DOHH2 (cell line): Measurements from ENCODE around the gene CXCL9.

Experiments used
- EZH2phosphoT487 ChIP-seq: fragments of 200-600 bp; sonication (generic); IDR thresholded peaks from 2 replicates; pipeline ENCODE4 v1.6.1; 2017; ENCODE audit warnings: borderline replicate concordance, mild to moderate bottlenecking, antibody characterized with exemption, low read length, moderate library complexity, mixed read lengths
- TF ChIP-seq, protein P1 (sequence below): fragments of 200-600 bp; sonication (generic); IDR thresholded peaks from one replicate; pipeline ENCODE4 v1.5.1; 2014; ENCODE audit warnings: antibody characterized with exemption, mild to moderate bottlenecking, low read depth, low read length; ENCODE audit not compliant: poor library complexity, severe bottlenecking

DNA sequence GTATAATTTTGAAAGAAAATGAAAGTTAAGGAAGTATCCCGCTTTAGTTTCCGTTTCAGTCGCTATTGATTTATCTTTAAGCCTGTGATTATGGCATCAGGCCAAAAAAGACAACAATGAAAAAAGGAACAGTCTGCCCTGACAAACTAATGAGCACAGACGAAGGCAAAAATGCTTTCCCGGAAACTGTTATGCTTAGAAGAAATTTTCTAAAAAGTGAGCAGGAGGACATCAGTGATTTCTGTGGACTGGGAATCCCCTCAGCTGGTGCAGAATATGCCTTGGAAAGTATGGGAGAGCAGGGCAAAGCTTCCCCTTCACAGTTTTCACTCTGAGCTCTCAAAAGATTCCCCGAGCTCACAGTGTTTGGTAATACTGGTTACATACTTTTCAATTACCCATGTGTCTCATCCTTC lies 21.0 kb upstream of the CXCL9 start:
- TF ChIP-seq, protein P1, sequence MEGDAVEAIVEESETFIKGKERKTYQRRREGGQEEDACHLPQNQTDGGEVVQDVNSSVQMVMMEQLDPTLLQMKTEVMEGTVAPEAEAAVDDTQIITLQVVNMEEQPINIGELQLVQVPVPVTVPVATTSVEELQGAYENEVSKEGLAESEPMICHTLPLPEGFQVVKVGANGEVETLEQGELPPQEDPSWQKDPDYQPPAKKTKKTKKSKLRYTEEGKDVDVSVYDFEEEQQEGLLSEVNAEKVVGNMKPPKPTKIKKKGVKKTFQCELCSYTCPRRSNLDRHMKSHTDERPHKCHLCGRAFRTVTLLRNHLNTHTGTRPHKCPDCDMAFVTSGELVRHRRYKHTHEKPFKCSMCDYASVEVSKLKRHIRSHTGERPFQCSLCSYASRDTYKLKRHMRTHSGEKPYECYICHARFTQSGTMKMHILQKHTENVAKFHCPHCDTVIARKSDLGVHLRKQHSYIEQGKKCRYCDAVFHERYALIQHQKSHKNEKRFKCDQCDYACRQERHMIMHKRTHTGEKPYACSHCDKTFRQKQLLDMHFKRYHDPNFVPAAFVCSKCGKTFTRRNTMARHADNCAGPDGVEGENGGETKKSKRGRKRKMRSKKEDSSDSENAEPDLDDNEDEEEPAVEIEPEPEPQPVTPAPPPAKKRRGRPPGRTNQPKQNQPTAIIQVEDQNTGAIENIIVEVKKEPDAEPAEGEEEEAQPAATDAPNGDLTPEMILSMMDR = no peak
- TF ChIP-seq EZH2phosphoT487 = no peak
